Measurements from ENCODE around the gene NADK2.
A peak's percentile ranks its signal among the peaks of the same experiment; 100 is the strongest.
"Not testable (repeated sequence)": the region's sequence is repeated elsewhere in the genome, so short reads cannot be mapped to it uniquely, and the experiment has no call there.

Gene NADK2, protein sequence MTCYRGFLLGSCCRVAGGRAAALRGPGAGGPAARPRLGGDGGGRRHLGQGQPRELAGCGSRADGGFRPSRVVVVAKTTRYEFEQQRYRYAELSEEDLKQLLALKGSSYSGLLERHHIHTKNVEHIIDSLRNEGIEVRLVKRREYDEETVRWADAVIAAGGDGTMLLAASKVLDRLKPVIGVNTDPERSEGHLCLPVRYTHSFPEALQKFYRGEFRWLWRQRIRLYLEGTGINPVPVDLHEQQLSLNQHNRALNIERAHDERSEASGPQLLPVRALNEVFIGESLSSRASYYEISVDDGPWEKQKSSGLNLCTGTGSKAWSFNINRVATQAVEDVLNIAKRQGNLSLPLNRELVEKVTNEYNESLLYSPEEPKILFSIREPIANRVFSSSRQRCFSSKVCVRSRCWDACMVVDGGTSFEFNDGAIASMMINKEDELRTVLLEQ

DNA sequence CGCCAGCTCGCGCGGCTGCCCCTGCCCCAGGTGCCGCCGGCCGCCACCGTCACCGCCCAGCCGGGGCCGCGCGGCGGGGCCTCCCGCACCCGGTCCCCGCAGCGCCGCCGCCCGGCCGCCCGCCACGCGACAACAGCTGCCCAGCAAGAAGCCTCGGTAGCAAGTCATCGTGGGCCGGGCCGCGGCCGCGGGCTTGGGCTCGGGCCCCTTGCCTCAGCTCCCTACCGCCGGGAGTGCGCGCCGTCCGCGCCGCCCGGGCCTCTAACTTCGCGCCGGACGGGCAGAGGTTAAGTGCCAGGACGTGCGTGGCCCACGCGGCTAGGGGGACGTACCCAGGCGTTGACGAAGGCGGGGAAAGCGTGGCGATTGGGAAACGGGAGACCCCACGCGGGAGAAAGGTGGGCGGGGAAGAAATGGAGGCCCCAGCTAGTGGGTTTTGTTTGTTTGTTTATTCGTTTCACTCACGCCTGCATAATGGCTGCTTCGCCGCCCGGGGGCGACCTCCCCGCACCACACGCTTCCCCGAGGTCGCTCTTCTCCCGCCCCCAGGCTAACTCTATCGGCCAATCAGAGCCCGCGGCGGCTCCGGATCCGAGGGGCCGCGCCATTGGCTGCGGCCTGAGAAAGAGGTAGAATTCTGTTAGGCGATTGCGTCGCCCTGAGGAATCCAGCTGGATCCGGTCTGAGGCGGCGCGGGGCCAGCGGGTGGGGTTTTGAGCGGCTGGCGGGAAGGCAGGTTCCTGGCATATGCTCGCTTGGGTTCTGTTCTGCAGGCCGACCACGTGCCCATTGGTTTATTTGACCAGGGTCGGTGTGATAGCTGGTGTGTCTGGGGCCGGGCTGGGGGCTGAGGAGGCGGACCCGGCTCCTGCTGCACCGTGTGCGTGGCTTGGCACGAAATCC lies at the start of gene NADK2:
TSS of gene NADK2 (minus strand) at position 295 of the 903 bp plus-strand sequence. CDS start at position 168, 127 bp downstream.
- intact Hi-C loops (cut with DNase I), result loop anchor here (5.0 to 10.0 kb wide), 3 partner anchors 63 to 153 kb away; partner anchors contain the start of genes LMBRD2, RANBP3L and SKP2
- peak; percentile 92 to 99 (median 96) for DNase-seq

DNA sequence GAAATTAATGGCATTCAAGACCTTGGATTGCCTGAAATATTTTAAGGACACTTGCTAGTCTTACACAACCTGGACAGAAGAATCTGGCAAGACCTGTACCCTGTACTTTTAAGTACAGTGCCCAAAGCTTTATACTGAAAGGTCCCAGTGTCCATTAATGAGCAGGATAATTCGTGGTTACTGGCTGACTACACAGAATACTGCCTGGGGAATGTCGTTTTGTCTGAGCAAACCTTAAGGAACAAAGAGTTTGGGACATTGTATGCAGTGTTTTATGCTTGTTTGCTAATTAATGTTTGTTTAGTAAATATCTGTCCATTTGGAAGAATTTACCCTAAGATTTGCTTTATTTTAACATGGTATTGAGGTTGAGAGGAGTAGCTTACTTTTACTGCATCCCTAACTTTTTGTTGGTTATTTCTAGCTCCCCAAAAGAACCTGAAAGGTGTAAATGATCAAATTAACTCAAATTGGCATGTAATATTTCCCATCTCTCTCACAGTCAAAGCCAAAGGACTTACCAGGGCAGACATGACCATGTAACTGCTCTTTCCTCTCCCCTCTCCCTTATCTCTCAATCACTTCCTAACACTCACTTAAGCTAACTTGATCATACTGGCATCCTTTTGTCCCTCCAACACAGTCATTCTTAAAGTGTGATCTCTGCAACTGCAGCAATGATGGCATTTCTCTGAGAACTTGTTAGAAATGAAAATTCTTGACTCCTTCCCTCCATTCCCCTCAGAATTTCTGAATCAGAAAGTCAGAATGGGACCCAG lies 44.3 kb upstream of the NADK2 start:
- intact Hi-C loops (cut with DNase I), result no loop called here
- no peak for DNase-seq

DNA sequence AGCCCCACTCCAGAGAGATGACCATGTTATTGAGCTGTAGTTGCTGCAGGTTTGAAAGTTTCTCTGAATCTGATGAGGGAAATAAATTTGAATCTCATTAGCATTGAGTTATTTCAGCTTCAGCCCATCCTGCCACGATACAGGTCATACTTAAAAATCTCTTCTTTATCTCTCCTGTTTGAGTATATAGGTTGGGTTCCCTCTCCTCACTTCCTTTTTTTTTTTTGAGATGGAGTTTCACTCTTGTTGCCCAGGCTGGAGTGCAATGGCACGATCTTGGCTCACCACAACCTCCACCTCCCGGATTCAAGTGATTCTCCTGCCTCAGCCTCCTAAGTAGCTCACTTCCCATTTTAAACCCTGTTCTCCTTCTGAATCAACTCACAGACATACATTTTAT lies 42.0 kb upstream of the NADK2 start:
- intact Hi-C loops (cut with DNase I); DNase-seq: not testable (repeated sequence)

DNA sequence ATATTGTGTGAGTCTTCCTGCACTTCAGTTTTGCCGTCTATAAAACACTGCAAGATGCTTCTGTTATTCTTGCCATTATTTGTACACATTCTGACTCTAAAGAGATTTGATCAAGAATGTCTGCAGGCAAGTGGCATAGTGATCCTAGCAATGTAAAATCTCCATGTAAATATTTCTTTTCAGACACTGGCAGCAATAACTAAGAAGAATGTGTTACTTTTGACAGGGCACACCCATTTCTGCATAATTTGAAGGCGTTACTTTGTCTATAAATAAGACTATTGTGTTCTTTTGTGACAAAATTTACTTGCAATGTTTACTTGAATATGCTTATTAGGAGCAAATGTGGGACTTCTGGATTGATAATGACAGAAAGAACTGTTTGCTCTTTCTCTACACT lies 39.9 kb upstream of the NADK2 start:
- DNase-seq, result no peak
- intact Hi-C loops (cut with DNase I), result no loop called here

DNA sequence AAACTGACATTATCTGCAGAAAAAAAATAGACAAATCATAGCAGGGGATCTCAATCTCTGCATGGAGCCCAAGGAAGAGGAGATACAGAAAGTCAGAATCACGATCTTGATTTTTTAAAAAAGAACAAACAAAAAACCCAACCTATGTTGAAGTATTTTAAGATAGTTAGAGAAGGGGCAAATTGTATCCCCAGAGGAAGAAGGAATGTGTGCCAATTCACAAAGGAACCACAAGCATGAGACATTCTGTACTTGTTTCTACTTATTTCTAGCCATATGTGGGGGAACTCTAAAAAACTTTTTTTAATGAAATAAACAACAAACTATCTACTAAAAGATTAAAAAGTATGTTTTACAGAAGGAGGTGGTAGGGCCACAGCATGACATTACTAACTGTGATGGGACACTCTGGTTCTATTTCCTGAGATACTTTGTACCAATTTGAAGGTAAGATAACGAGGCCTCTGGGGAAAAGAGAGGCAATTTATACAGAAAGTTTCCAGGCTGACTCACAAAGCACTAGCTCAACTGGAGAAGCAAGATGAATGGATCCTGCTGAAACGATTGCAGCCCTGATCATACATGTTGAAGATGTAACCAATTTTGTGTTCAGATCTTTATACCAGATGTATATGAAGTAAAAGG lies 37.5 kb upstream of the NADK2 start:
- no peak for DNase-seq
- intact Hi-C loops (cut with DNase I), result loop anchor here (10.0 kb wide), 1 partner anchor 416 kb away; no protein-coding TSS in a partner anchor

DNA sequence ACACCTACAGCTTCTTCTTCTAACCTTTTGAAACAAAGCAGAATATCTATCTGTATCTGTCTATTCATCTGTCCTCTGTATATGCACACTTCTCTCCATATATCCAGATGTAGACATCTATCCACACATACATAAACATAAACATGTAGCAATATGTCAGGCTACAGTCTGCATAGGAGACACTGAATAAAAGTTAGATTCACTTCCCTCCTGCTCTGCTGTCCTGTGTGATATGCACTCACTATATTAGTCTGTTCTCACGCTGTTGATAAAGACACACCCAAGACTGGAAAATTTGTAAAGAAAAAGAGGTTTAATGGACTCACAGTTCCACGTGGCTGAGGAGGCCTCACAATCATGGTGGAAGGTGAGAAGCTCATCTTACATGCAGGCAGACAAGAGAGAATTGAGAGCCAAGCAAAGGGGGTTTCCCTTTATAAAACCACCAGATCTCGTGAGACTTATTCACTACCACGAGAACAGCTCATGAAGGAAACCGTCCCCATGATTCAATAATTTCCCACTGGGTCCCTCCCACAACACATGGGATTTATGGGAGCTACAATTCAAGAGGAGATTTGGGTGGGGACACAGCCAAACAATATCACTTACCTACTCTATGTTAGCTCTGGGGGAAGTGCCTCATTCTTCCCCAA lies 35.9 kb upstream of the NADK2 start:
- intact Hi-C loops (cut with DNase I), result loop anchor here (10.0 kb wide), 1 partner anchor 417 kb away; no protein-coding TSS in a partner anchor
- DNase-seq, result no peak

DNA sequence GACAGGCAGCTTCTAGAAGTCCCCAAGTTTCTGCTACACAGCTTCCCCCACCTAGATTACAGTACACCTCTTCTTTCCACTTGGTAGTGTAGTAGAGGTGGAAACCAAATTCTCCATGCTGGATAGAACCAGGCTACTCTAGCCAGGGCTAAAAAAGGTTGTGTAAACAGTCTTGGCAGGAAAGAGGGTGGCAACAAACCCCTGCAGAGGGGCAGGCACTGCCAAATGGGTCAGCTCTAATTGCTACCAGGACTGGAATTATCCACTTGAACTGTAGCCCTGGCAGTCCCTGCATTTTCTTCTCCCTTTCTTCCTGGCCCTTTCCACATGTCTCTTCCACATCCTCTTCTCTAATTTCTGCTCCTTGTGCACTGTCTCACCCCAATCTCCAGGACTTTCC lies 35.1 kb upstream of the NADK2 start:
- intact Hi-C loops (cut with DNase I), result loop anchor here (10.0 kb wide), 1 partner anchor 418 kb away; no protein-coding TSS in a partner anchor

DNA sequence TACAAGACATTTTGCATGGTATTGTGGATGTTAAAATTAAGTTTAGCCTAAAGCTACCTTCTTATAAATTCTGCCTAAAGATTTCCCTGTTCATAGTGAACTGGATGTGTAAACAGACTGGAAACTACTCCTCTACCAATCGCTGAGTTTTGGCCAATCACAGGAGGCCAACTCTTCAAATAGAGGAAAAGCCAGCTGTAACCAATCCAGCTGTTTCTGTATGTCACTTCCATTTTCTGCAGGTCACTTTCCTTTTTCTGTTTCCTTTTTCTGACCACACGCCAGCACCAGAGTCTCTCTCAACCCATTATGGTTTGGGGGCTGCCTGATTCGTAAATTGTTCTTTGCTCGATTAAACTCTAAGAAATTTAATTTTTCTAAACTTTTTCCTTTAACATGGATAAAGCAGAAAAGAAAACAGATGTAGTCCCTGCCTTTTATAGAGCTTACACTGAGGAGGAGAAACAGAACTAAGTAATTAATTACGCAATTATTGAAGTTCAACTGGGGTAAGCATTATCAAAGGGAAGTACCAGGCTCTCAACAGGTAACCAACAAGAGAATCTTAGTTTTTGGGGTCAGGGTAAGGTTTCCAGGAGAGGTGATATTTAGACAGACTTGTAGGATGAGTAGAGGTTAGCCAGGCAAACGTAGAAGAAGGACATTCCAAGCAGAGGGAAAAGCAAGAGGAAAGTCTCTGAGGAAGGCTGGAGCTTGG lies 32.2 kb upstream of the NADK2 start:
- intact Hi-C loops (cut with DNase I), result loop anchor here (10.0 kb wide), 1 partner anchor 421 kb away; no protein-coding TSS in a partner anchor
- no peak for DNase-seq

More for the DNA sequence above, 35.1 kb upstream of the NADK2 start:
- DNase-seq, result peak in 34 of 42 donors; percentile 4 to 72 (median 34)

DNA sequence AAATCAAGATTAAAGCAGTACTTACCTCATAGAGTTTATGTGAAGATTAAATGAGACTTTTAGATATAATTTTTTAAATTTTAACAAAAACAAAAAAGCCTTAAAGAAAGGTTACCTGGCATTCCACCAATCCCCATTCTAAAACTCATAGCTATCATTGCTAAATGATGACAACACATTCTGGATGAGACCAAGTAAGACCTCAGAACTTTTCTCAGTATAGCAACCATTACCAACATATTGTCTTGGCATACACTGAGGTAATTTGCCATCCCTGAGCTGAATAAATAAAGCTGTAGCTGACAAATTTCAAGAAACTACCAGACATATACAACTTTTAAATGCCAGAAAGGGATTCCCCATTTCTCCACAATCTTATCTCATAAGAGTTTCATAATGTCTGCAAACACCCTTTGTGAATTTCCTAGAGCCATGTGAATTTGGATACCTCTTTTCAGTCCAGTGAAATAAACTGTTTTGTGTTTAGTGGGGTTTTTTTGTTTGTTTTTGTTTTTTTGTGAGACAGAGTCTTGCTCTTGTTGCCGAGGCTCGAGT lies 30.5 kb upstream of the NADK2 start:
- intact Hi-C loops (cut with DNase I), result loop anchor here (10.0 kb wide), 1 partner anchor 423 kb away; no protein-coding TSS in a partner anchor

DNA sequence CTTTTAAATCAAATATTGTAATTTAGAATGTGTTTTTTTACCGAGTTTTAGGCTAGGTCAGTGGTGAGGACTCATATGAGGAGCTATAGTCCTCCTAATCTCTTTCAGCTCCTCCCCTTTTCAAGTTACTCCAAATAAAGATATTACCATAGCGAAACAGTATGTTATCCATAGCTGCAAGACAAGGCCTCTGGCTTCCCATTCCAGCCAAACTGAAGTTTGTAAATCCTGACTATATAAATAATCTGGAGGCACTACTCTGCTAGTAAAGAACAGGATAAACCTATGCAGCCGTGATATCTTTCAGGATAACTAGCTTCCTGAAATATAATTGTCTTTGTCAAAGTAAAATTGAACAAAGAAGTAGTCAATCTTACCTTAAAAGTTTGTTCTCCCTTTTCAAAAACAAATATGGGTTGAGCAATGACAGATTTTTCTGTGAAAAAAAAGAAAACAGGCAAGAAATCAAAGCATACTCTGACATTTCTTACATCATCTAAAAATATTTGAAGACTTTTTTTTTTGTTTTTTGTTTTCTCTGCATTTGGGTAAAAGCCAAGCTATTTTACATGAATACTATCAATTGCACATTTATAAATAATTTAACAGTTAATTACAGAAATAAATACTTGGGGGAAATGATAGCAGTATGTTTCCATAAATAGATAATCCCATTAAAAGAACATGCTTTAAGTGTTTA lies 29.3 kb upstream of the NADK2 start:
- no peak for DNase-seq
- intact Hi-C loops (cut with DNase I), result loop anchor here (10.0 kb wide), 1 partner anchor 424 kb away; no protein-coding TSS in a partner anchor

More for the DNA sequence above, 30.5 kb upstream of the NADK2 start:
- no peak for DNase-seq

DNA sequence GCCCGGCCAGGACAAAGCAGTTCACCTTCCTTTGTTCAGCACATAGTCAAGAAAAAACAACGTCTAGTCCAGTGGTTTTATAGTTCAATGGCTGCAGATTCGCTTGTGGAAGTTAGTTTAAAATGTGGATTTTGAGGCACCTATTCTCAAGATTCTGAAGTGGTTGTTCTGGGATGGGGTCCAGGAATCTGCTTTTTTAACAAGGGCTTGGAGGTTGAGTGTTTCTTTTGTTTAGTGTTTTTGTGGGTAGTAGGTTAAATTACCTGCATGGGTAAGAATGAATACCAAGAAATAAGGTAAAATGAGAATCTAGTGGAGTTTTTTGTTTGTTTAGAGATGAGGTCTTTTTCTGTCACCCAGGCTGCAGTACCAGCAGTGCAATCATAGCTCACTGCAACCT lies 28.4 kb upstream of the NADK2 start:
- no peak for DNase-seq

DNA sequence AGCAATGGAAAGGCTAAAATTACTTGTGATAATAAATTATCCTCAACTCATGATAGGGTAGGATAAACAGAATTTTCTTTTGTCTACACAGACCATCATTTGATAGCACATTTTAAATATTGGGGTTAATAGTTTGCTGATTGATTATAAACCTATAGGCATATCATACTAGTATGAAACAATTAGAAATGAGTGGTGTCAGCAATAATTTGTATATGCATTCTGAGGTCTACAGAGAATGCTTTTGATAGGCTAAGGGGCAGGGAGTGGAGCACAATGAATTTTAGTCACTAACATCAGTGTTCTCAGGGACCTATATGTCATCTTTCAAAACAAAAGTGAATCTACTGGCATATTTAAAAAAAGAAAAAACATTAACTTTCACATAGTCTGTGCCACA lies 27.8 kb upstream of the NADK2 start:
- intact Hi-C loops (cut with DNase I), result no loop called here
- DNase-seq, result no peak

More for the DNA sequence above, 28.4 kb upstream of the NADK2 start:
- intact Hi-C loops (cut with DNase I), result loop anchor here (10.0 kb wide), 1 partner anchor 425 kb away; no protein-coding TSS in a partner anchor

DNA sequence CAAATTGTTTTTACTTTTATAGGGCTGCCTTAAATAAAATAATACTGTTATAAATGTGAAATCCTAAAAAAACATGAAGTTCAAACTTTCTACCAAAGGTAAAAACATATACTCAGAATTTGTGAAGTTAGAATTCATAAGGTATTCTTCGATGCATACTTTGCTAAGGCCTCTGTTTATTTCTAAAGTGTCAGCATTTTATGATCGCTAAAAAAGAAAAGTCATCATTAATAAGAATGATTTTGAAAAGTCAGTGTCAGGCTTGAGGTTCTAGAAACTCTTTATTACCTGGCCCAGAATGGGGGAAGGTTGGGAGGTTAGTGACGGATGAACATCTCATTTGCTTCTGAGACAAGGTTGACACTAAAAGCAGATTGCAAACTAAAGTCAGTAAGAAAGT lies 26.2 kb upstream of the NADK2 start:
- DNase-seq, result no peak
- intact Hi-C loops (cut with DNase I), result no loop called here

DNA sequence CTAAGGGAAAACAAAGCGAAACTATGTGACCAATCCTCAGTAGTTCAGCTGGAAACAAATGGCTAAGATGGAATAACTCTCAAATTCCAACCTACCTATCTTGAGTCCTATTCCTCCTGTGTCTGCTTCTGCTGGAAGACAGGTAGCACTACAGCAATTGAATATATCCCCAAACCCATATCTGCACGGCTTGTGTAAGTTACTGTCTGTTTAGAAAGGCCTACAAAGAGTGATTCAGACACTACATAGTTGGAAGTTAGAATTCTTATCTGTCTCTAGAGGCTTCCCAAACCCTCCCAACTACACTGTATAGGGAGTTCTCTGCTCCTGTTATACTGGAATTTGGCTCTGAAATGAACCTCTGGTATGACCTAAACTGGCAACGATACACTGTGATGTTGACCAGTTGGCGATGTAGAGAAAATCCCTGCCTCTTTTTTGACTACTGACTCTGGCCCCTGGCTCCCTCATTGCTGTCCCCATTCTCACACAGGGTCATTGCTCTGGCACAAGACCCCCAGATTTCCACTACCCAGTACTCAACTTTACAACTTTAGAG lies 22.6 kb upstream of the NADK2 start:
- DNase-seq, result no peak
- intact Hi-C loops (cut with DNase I), result no loop called here

DNA sequence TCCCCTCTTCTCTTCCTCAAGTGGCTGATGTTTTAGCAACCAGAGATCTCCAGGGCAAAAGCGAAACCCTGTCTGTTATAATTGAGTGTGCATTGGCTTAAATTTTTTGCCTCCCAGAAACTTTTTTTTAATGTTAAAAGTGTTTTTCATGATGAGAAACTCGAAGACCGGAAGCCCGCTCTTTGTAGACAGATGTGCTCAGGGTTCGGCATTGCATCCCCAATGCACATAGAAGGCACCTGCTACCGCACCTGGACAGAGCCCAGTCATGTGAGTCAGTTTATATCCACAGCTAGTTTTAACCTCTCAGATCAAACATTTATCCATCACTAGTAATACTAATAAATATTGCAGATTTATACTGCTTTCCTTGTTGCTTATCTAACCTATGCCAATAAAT lies 19.5 kb upstream of the NADK2 start:
- no peak for DNase-seq
- intact Hi-C loops (cut with DNase I), result no loop called here

DNA sequence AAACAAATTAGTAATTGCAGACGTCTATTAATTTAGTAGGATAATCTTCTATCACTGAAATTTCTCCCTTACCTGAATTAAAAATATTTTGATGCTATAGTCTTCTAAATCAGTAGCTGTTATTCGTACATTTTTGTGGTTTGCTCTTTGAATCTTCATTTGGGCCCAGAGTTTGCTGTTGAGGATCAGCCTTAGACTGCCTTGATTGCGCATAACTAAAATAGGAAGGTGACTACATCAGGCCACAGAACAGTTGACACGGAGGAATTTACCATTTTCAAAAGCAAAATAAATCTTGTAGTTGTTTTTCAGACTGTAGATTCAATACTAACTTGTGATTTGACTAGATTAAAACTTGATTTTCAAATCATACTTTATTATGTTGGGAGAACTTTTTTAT lies 11.8 kb upstream of the NADK2 start:
- DNase-seq, result no peak
- intact Hi-C loops (cut with DNase I), result no loop called here
